Fibroblast of skin of left biceps (primary cell): Measurements from ENCODE around the gene YWHAE.
A peak's percentile ranks its signal among the peaks of the same experiment; 100 is the strongest.
"Not testable (repeated sequence)": the region's sequence is repeated elsewhere in the genome, so short reads cannot be mapped to it uniquely, and the experiment has no call there.

Experiments used
- DNase-seq, 2 experiments: peaks; one replicate each; pipeline ENCODE4 v3.0.0-alpha.2; 2013; ENCODE audit warnings: low read depth in 2 of 2

The YWHAE gene

GRCh38 chr17:1399679-1400512 is at the start of gene YWHAE:
Gene YWHAE (minus strand): TSS chr17:1400222. CDS start chr17:1400110, 112 bp downstream.
- DNase-seq = peak; percentile 82 to 84

- no peak for DNase-seq
Observed at GRCh38 chr17:1449412-1449967, 49.5 kb upstream of the YWHAE start.

GRCh38 chr17:1447052-1447451 is 47.0 kb upstream of the YWHAE start:
- no peak for DNase-seq

- no peak for DNase-seq
Observed at GRCh38 chr17:1446201-1446600, 46.2 kb upstream of the YWHAE start.

- DNase-seq = not testable (repeated sequence)
Observed at GRCh38 chr17:1445695-1446094, 45.7 kb upstream of the YWHAE start.

GRCh38 chr17:1442721-1443120 is 42.7 kb upstream of the YWHAE start:
- not testable (repeated sequence) for DNase-seq

- no peak for DNase-seq
Observed at GRCh38 chr17:1442187-1442586, 42.2 kb upstream of the YWHAE start.

- DNase-seq = no peak
Observed at GRCh38 chr17:1440921-1441320, 40.9 kb upstream of the YWHAE start.

- peak; percentile 31 to 47 for DNase-seq
Observed at GRCh38 chr17:1438593-1439083, 38.6 kb upstream of the YWHAE start.

- no peak for DNase-seq
Observed at GRCh38 chr17:1435326-1435725, 35.3 kb upstream of the YWHAE start.

GRCh38 chr17:1434150-1434549 is 34.1 kb upstream of the YWHAE start:
- no peak for DNase-seq

GRCh38 chr17:1431631-1432104 is 31.6 kb upstream of the YWHAE start:
- no peak for DNase-seq

- DNase-seq = no peak
Observed at GRCh38 chr17:1423456-1424135, 23.6 kb upstream of the YWHAE start.

GRCh38 chr17:1422885-1423284 is 22.9 kb upstream of the YWHAE start:
- peak; percentile 75 to 77 for DNase-seq

GRCh38 chr17:1421470-1421869 is 21.4 kb upstream of the YWHAE start:
- DNase-seq = no peak

GRCh38 chr17:1420981-1421380 is 21.0 kb upstream of the YWHAE start:
- no peak for DNase-seq

- DNase-seq = no peak
Observed at GRCh38 chr17:1420163-1420562, 20.1 kb upstream of the YWHAE start.

- not testable (repeated sequence) for DNase-seq
Observed at GRCh38 chr17:1418476-1418875, 18.5 kb upstream of the YWHAE start.

GRCh38 chr17:1416414-1416813 is 16.4 kb upstream of the YWHAE start:
- DNase-seq = no peak

- DNase-seq = no peak
Observed at GRCh38 chr17:1414634-1415033, 14.6 kb upstream of the YWHAE start.

- no peak for DNase-seq
Observed at GRCh38 chr17:1414001-1414574, 14.1 kb upstream of the YWHAE start.

- no peak for DNase-seq
Observed at GRCh38 chr17:1413281-1413791, 13.3 kb upstream of the YWHAE start.
